ENCODE measurements around the gene SRD5A1. TPM values are rescaled to one million over a fixed set of nuclear protein-coding genes. Genes with fewer than 3 reads are reported as not detected.

The SRD5A1 gene
- total and polyA plus RNA-seq, 2 of the 8 experiments (the other 6 are each of a cell fraction or from before 2014, with no cell fraction given): 34.7 to 42.4 TPM

DNA sequence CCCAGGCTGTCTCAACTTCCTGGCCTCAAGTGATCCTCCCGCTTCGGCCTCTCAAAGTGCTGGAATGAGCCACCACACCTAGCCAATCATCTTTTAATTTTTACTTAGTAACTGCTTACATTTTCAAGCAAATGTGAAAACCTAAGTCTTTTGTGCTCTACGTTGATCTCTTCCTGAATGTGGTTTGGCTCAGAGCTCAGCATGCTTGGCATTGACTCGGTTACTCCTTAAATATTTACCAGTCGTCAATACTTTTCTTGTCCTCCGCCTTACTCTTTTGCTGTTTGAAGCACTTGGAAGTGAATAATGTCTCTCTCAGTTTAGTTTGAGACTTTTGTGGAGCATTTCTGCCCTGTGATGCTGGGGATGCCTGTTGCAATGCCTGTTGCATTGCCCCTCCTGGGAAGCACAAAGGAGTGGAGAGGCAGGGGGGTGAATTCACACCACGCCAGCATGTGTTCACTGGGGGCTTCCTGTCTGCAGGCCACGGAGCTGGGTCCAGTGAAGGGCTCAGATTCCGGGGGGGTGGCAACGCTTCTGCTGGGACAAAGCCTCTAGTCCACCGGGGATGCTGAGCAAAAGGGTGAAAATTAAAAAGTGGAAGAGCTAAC, 66.9 kb downstream of the SRD5A1 start (continued):
- TF ChIP-seq SAP30 (IDR thresholded peaks at IDR 0.05; ENCODE audit: insufficient read depth, insufficient replicate concordance, low read length) (no peak), SRF (IDR thresholded peaks at IDR 0.05; ENCODE audit: low read depth, low read length) (no peak), RFX5 (IDR thresholded peaks at IDR 0.05; ENCODE audit: borderline replicate concordance, low read depth, low read length) (no peak), HDAC6 (IDR thresholded peaks at IDR 0.05; ENCODE audit: low read depth, low read length) (no peak), SUZ12 (IDR thresholded peaks at IDR 0.05; ENCODE audit: low read length) (no peak), RBBP5 (IDR thresholded peaks at IDR 0.05; ENCODE audit: borderline replicate concordance, low read depth, low read length) (no peak), SIX5 (IDR thresholded peaks at IDR 0.05; ENCODE audit: low read depth, low read length) (no peak)

Measured in H1 (cell line).